HEK293 (cell line): ENCODE data around the gene POF1B.
A peak's percentile ranks its signal among the peaks of the same experiment; 100 is the strongest.

Experiments used
- BCL11B ChIP-seq: fragments of 450-650 bp; formaldehyde crosslinking; IDR thresholded peaks from 2 replicates; pipeline ENCODE4 v1.5.1; 2016; ENCODE audit warnings: low read depth, missing biosample characterization, missing genetic modification characterization
- FEZF1 ChIP-seq: fragments of 450-650 bp; formaldehyde crosslinking; IDR thresholded peaks from 2 replicates; pipeline ENCODE4 v1.5.1; 2016; ENCODE audit warnings: missing biosample characterization, missing genetic modification characterization
- GLIS1 ChIP-seq: fragments of 450-650 bp; formaldehyde crosslinking; IDR thresholded peaks from 2 replicates; pipeline ENCODE4 v1.5.1; 2016; ENCODE audit warnings: missing biosample characterization, missing genetic modification characterization
- HOXC10 ChIP-seq: sonication (generic); formaldehyde crosslinking; IDR thresholded peaks from 2 replicates; pipeline ENCODE4 v1.8.1; 2023; ENCODE audit warnings: mild to moderate bottlenecking, missing genetic modification reagents
- KLF1 ChIP-seq: fragments of 450-650 bp; formaldehyde crosslinking; IDR thresholded peaks from 2 replicates; pipeline ENCODE4 v1.5.1; 2016; ENCODE audit warnings: missing biosample characterization, missing genetic modification characterization
- KLF9 ChIP-seq: fragments of 450-650 bp; formaldehyde crosslinking; IDR thresholded peaks from 2 replicates; pipeline ENCODE4 v1.5.1; 2016; ENCODE audit warnings: missing biosample characterization, missing genetic modification characterization, low read depth
- PRDM2 ChIP-seq: fragments of 450-650 bp; formaldehyde crosslinking; IDR thresholded peaks from 2 replicates; pipeline ENCODE4 v1.5.1; 2016; ENCODE audit warnings: missing biosample characterization, missing genetic modification characterization, borderline replicate concordance
- SCRT2 ChIP-seq: fragments of 450-650 bp; formaldehyde crosslinking; IDR thresholded peaks from 2 replicates; pipeline ENCODE4 v1.5.1; 2016; ENCODE audit warnings: missing biosample characterization, missing genetic modification characterization
- SP3 ChIP-seq: fragments of 450-650 bp; formaldehyde crosslinking; IDR thresholded peaks from 2 replicates; pipeline ENCODE4 v1.5.1; 2016; ENCODE audit warnings: missing biosample characterization, missing genetic modification characterization
- ZBTB21 ChIP-seq: fragments of 450-650 bp; formaldehyde crosslinking; IDR thresholded peaks from 2 replicates; pipeline ENCODE4 v1.5.1; 2017; ENCODE audit warnings: missing biosample characterization, missing genetic modification characterization
- ZBTB48 ChIP-seq: fragments of 450-650 bp; formaldehyde crosslinking; IDR thresholded peaks from 2 replicates; pipeline ENCODE4 v1.5.1; 2016; ENCODE audit warnings: missing biosample characterization, missing genetic modification characterization
- ZEB2 ChIP-seq: fragments of 450-650 bp; formaldehyde crosslinking; IDR thresholded peaks from 2 replicates; pipeline ENCODE4 v1.5.1; 2016; ENCODE audit warnings: missing biosample characterization, missing genetic modification characterization
- ZNF114 ChIP-seq: fragments of 450-650 bp; formaldehyde crosslinking; IDR thresholded peaks from 2 replicates; pipeline ENCODE4 v1.5.0; 2017; ENCODE audit warnings: missing biosample characterization, missing genetic modification characterization
- ZNF121 ChIP-seq: fragments of 450-650 bp; formaldehyde crosslinking; IDR thresholded peaks from 2 replicates; pipeline ENCODE4 v1.5.1; 2016; ENCODE audit warnings: missing biosample characterization, missing genetic modification characterization
- ZNF155 ChIP-seq: fragments of 450-650 bp; formaldehyde crosslinking; IDR thresholded peaks from 2 replicates; pipeline ENCODE4 v1.5.1; 2016; ENCODE audit warnings: missing biosample characterization, missing genetic modification characterization
- ZNF292 ChIP-seq: fragments of 450-650 bp; formaldehyde crosslinking; IDR thresholded peaks from 2 replicates; pipeline ENCODE4 v1.5.1; 2016; ENCODE audit warnings: low read depth, missing biosample characterization, missing genetic modification characterization, borderline replicate concordance
- ZNF514 ChIP-seq: fragments of 450-650 bp; formaldehyde crosslinking; IDR thresholded peaks from 2 replicates; pipeline ENCODE4 v1.5.1; 2016; ENCODE audit warnings: missing biosample characterization, missing genetic modification characterization
- ZNF521 ChIP-seq: fragments of 450-650 bp; formaldehyde crosslinking; IDR thresholded peaks from 2 replicates; pipeline ENCODE4 v1.5.1; 2017; ENCODE audit warnings: missing biosample characterization, mild to moderate bottlenecking, missing genetic modification characterization
- ZNF549 ChIP-seq: fragments of 450-650 bp; IDR thresholded peaks from 2 replicates; pipeline ENCODE4 v1.5.1; 2018; ENCODE audit warnings: missing biosample characterization, missing genetic modification characterization, mild to moderate bottlenecking, inconsistent platforms, moderate library complexity
- ZNF555 ChIP-seq: fragments of 450-650 bp; formaldehyde crosslinking; conservative IDR thresholded peaks from 2 replicates; pipeline ENCODE4 v1.5.1; 2017; ENCODE audit warnings: missing biosample characterization, mild to moderate bottlenecking, missing genetic modification characterization, inconsistent platforms
- ZNF596 ChIP-seq: fragments of 450-650 bp; IDR thresholded peaks from 2 replicates; pipeline ENCODE4 v1.5.0; 2018; ENCODE audit warnings: missing biosample characterization, mild to moderate bottlenecking, missing genetic modification characterization, moderate library complexity
- ZNF610 ChIP-seq: fragments of 450-650 bp; formaldehyde crosslinking; IDR thresholded peaks from 2 replicates; pipeline ENCODE4 v1.5.1; 2016; ENCODE audit warnings: missing biosample characterization, missing genetic modification characterization, borderline replicate concordance
- ZNF626 ChIP-seq: fragments of 450-650 bp; sonication (Bioruptor Pico); formaldehyde crosslinking; IDR thresholded peaks from 2 replicates; pipeline ENCODE4 v1.5.1; 2018; ENCODE audit warnings: missing biosample characterization, missing genetic modification characterization, inconsistent platforms
- ZNF776 ChIP-seq: fragments of 450-650 bp; formaldehyde crosslinking; IDR thresholded peaks from 2 replicates; pipeline ENCODE4 v1.5.0; 2017; ENCODE audit warnings: missing biosample characterization, missing genetic modification characterization, borderline replicate concordance
- ZNF785 ChIP-seq: fragments of 450-650 bp; formaldehyde crosslinking; IDR thresholded peaks from 2 replicates; pipeline ENCODE4 v1.5.1; 2016; ENCODE audit warnings: missing biosample characterization, missing genetic modification characterization
- ZNF837 ChIP-seq: fragments of 450-650 bp; formaldehyde crosslinking; IDR thresholded peaks from 2 replicates; pipeline ENCODE4 v1.5.1; 2016; ENCODE audit warnings: missing biosample characterization, missing genetic modification characterization
- TF ChIP-seq, protein P1 (sequence below): fragments of 450-650 bp; formaldehyde crosslinking; IDR thresholded peaks from 2 replicates; pipeline ENCODE4 v1.5.1; 2016; ENCODE audit warnings: missing biosample characterization, missing genetic modification characterization
- TF ChIP-seq, protein P2 (sequence below): fragments of 450-650 bp; formaldehyde crosslinking; IDR thresholded peaks from 2 replicates; pipeline ENCODE4 v1.5.1; 2016; ENCODE audit warnings: missing biosample characterization, missing genetic modification characterization
- TF ChIP-seq, protein P3 (sequence below): IDR thresholded peaks from 2 replicates; pipeline ENCODE4 v1.6.1; 2011; ENCODE audit warnings: mild to moderate bottlenecking, low read depth, low read length, borderline replicate concordance
- TF ChIP-seq, protein P4 (sequence below): fragments of 450-650 bp; formaldehyde crosslinking; IDR thresholded peaks from 2 replicates; pipeline ENCODE4 v1.5.1; 2016; ENCODE audit warnings: missing biosample characterization, missing genetic modification characterization

The POF1B gene

DNA sequence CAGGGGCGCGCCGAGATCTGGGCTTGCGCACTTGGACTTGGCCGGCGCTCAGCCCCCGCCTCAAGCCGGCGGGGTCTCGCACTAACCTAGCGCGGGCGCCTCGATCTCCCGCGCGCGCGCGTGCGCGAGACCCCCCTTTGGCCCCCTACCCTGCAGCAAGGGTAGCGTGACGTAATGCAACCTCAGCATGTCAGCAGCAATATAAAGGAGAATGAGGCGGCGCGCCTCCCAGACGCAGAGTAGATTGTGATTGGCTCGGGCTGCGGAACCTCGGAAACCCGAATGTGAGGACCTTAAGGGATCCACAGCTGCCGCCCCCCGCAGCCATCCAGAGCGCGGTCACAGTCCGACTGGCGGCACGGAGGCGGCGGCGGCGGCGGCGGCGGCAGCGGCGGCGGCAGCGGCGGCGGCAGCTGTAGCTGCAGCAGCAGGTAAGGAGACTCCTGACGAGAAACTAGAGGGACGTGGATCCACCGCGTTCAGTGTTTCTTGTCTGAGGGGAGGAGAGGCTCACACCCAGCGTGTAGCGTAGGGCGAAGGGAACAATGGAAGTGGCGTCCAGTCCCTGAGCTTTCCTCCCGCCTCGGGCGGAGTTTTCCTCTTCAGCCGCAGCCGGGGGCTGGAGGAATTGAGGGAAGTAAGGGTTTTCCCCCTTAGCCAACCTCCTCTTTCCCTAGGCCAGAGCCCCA lies 135.6 kb downstream of the POF1B start, which contains the start of the genes SATL1 and ZNF711 (continued):
- TF ChIP-seq, protein P1, sequence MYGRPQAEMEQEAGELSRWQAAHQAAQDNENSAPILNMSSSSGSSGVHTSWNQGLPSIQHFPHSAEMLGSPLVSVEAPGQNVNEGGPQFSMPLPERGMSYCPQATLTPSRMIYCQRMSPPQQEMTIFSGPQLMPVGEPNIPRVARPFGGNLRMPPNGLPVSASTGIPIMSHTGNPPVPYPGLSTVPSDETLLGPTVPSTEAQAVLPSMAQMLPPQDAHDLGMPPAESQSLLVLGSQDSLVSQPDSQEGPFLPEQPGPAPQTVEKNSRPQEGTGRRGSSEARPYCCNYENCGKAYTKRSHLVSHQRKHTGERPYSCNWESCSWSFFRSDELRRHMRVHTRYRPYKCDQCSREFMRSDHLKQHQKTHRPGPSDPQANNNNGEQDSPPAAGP (tag by site-specific recombination), result no peak
- no peak for TF ChIP-seq ZNF610 (tag by site-specific recombination)
- TF ChIP-seq, protein P2, sequence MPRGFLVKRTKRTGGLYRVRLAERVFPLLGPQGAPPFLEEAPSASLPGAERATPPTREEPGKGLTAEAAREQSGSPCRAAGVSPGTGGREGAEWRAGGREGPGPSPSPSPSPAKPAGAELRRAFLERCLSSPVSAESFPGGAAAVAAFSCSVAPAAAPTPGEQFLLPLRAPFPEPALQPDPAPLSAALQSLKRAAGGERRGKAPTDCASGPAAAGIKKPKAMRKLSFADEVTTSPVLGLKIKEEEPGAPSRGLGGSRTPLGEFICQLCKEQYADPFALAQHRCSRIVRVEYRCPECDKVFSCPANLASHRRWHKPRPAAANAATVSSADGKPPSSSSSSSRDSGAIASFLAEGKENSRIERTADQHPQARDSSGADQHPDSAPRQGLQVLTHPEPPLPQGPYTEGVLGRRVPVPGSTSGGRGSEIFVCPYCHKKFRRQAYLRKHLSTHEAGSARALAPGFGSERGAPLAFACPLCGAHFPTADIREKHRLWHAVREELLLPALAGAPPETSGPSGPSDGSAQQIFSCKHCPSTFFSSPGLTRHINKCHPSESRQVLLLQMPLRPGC (tag by site-specific recombination), result 0 out of 2 replicates have a peak, but pooled peaks have one; percentile 14
- TF ChIP-seq ZNF514 (tag by site-specific recombination), result no peak
- no peak for TF ChIP-seq ZNF549 (tag by site-specific recombination)
- peak; percentile 64; the same call in 1 of the 2 replicates for TF ChIP-seq ZBTB48 (tag by site-specific recombination)
- no peak for TF ChIP-seq KLF9 (tag by site-specific recombination)
- peak; percentile 84 for TF ChIP-seq GLIS1 (tag by site-specific recombination)
- TF ChIP-seq ZNF121 (tag by site-specific recombination), result no peak
- no peak for TF ChIP-seq ZNF776 (tag by site-specific recombination)
- no peak for TF ChIP-seq ZNF837 (tag by site-specific recombination)
- TF ChIP-seq, protein P3, sequence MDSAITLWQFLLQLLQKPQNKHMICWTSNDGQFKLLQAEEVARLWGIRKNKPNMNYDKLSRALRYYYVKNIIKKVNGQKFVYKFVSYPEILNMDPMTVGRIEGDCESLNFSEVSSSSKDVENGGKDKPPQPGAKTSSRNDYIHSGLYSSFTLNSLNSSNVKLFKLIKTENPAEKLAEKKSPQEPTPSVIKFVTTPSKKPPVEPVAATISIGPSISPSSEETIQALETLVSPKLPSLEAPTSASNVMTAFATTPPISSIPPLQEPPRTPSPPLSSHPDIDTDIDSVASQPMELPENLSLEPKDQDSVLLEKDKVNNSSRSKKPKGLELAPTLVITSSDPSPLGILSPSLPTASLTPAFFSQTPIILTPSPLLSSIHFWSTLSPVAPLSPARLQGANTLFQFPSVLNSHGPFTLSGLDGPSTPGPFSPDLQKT, result no peak
- peak; percentile 94 for TF ChIP-seq ZBTB21 (tag by site-specific recombination)
- TF ChIP-seq ZNF114 (tag by site-specific recombination), result no peak
- TF ChIP-seq SCRT2 (tag by site-specific recombination), result no peak
- TF ChIP-seq HOXC10 (CRISPR knock-in tag), result no peak
- TF ChIP-seq ZNF626, result no peak
- TF ChIP-seq ZNF555, result 0 out of 2 replicates have a peak, but pooled peaks have one; percentile 6
- TF ChIP-seq, protein P4, sequence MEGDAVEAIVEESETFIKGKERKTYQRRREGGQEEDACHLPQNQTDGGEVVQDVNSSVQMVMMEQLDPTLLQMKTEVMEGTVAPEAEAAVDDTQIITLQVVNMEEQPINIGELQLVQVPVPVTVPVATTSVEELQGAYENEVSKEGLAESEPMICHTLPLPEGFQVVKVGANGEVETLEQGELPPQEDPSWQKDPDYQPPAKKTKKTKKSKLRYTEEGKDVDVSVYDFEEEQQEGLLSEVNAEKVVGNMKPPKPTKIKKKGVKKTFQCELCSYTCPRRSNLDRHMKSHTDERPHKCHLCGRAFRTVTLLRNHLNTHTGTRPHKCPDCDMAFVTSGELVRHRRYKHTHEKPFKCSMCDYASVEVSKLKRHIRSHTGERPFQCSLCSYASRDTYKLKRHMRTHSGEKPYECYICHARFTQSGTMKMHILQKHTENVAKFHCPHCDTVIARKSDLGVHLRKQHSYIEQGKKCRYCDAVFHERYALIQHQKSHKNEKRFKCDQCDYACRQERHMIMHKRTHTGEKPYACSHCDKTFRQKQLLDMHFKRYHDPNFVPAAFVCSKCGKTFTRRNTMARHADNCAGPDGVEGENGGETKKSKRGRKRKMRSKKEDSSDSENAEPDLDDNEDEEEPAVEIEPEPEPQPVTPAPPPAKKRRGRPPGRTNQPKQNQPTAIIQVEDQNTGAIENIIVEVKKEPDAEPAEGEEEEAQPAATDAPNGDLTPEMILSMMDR (tag by site-specific recombination), result no peak
- TF ChIP-seq ZNF521, result no peak
- TF ChIP-seq ZNF596, result no peak
- no peak for TF ChIP-seq FEZF1 (tag by site-specific recombination)
- TF ChIP-seq PRDM2 (tag by site-specific recombination), result no peak
- TF ChIP-seq SP3, result no peak
- TF ChIP-seq ZNF155 (tag by site-specific recombination), result no peak
- no peak for TF ChIP-seq BCL11B (tag by site-specific recombination)
- TF ChIP-seq KLF1 (tag by site-specific recombination), result no peak
- no peak for TF ChIP-seq ZNF292 (tag by site-specific recombination)
- TF ChIP-seq ZNF785 (tag by site-specific recombination), result no peak
- TF ChIP-seq ZEB2 (tag by site-specific recombination), result no peak; the same call in 1 of the 2 replicates
